ENCODE data around the gene RMND5B.
A peak's percentile ranks its signal among the peaks of the same experiment; 100 is the strongest.

DNA sequence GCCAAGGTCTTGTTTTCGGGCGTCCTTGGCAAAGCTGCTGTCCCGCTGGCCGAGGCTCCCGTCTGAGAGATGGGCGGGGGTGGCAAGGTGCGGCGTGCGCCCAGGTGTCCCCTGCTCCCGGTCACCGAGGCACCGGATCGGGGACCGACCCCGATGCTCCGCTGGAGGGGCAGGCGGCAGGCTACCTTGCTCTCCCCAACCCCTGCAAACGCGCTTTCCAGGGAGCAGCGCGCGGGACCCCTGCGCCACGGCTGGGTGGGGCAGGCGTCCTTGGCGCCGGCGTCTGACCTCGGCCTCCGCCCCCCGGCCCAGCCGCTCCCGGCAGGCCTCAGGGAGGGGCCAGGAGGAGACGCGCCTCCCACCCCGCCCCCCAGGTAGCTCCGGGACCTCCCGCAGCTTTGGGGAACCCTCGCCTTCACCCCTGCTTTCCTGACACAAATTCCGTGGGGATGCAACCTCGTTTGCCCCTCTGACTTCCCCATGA lies 16.9 kb upstream of the RMND5B start:
- TF ChIP-seq TAF1 (IDR thresholded peaks at IDR 0.05; ENCODE audit: borderline replicate concordance, low read depth, low read length) (no peak), FOS (IDR thresholded peaks at IDR 0.05; ENCODE audit: borderline replicate concordance, extremely low read depth, insufficient read length) (no peak), EZH2 (IDR thresholded peaks at IDR 0.05; ENCODE audit: borderline replicate concordance, control insufficient read depth, low read depth, low read length) (no peak), POLR2AphosphoS2 (IDR thresholded peaks at IDR 0.05; ENCODE audit: low read depth, low read length) (0 out of 2 replicates have a peak, but pooled peaks have one; percentile 9), SMC3 (IDR thresholded peaks at IDR 0.05; ENCODE audit: borderline replicate concordance, low read length) (no peak), CEBPB (IDR thresholded peaks at IDR 0.05; ENCODE audit: borderline replicate concordance in 1 of 2, low read depth in 2 of 2, low read length in 2 of 2) (no peak), CHD2 (IDR thresholded peaks at IDR 0.05; ENCODE audit: borderline replicate concordance, low read depth, low read length) (no peak), IKZF1 (conservative IDR thresholded peaks at IDR 0.05) (no peak), EGR1 (IDR thresholded peaks at IDR 0.05; ENCODE audit: borderline replicate concordance in 1 of 2, low read depth in 2 of 2, low read length in 2 of 2) (no peak), NR2F1 (conservative IDR thresholded peaks at IDR 0.05) (peak; percentile 48; the same call in 1 of the 2 replicates), RBBP5 (conservative IDR thresholded peaks at IDR 0.05) (no peak), MEF2A (IDR thresholded peaks at IDR 0.05; ENCODE audit: insufficient read depth, low read depth, low read length) (no peak)
- TF ChIP-seq, protein P1, sequence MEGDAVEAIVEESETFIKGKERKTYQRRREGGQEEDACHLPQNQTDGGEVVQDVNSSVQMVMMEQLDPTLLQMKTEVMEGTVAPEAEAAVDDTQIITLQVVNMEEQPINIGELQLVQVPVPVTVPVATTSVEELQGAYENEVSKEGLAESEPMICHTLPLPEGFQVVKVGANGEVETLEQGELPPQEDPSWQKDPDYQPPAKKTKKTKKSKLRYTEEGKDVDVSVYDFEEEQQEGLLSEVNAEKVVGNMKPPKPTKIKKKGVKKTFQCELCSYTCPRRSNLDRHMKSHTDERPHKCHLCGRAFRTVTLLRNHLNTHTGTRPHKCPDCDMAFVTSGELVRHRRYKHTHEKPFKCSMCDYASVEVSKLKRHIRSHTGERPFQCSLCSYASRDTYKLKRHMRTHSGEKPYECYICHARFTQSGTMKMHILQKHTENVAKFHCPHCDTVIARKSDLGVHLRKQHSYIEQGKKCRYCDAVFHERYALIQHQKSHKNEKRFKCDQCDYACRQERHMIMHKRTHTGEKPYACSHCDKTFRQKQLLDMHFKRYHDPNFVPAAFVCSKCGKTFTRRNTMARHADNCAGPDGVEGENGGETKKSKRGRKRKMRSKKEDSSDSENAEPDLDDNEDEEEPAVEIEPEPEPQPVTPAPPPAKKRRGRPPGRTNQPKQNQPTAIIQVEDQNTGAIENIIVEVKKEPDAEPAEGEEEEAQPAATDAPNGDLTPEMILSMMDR (IDR thresholded peaks at IDR 0.05 in 2 of 3, conservative IDR thresholded peaks at IDR 0.05 in 1 of 3; ENCODE audit: control insufficient read depth in 2 of 3, extremely low read depth in 1 of 3, insufficient read depth in 1 of 3, low read depth in 3 of 3, low read length in 3 of 3): no peak
- TF ChIP-seq, protein P2, sequence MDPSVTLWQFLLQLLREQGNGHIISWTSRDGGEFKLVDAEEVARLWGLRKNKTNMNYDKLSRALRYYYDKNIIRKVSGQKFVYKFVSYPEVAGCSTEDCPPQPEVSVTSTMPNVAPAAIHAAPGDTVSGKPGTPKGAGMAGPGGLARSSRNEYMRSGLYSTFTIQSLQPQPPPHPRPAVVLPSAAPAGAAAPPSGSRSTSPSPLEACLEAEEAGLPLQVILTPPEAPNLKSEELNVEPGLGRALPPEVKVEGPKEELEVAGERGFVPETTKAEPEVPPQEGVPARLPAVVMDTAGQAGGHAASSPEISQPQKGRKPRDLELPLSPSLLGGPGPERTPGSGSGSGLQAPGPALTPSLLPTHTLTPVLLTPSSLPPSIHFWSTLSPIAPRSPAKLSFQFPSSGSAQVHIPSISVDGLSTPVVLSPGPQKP (IDR thresholded peaks at IDR 0.05; ENCODE audit: low read depth, low read length): no peak

All from GM12878 (cell line).